Stimulated activated CD4-positive, alpha-beta T cell treated with anti-CD3 and anti-CD28 coated beads, Interleukin-1b, Interleukin-23, amount 100 ng/mL, for 4 hours (primary cell): ENCODE data around the gene PHOSPHO1.
A peak's percentile ranks its signal among the peaks of the same experiment; 100 is the strongest.

ENCODE experiments used
- DNase-seq, 2 donors: peaks; one replicate each; pipeline ENCODE4 v3.0.0-alpha.2; 2020; ENCODE audit warnings: low read depth in 2 of 2

The PHOSPHO1 gene

GRCh38 chr17:49218941-49219913 is 11.4 kb downstream of the PHOSPHO1 start:
- DNase-seq: no peak

- peak in 1 of 2 donors; percentile 39 for DNase-seq
Measured at GRCh38 chr17:49217651-49218413, 12.8 kb downstream of the PHOSPHO1 start.

GRCh38 chr17:49216953-49217650 is 13.5 kb downstream of the PHOSPHO1 start:
- DNase-seq: no peak

GRCh38 chr17:49216482-49216881 is 14.1 kb downstream of the PHOSPHO1 start:
- DNase-seq: no peak

GRCh38 chr17:49214676-49215360 is 15.8 kb downstream of the PHOSPHO1 start:
- DNase-seq: no peak

GRCh38 chr17:49213847-49214246 is 16.7 kb downstream of the PHOSPHO1 start:
- no peak for DNase-seq

- DNase-seq: no peak
Measured at GRCh38 chr17:49213399-49213798, 17.2 kb downstream of the PHOSPHO1 start.

GRCh38 chr17:49210158-49211029 is 20.2 kb downstream of the PHOSPHO1 start, which contains the start of the genes ABI3 and GNGT2:
Gene ABI3 (plus strand): TSS chr17:49210707. CDS start chr17:49210725, 18 bp downstream.
Gene GNGT2 (minus strand): TSS chr17:49210574. CDS start chr17:49207422, 3,152 bp downstream.
- peak; percentile 47 to 51 for DNase-seq

- no peak for DNase-seq
Measured at GRCh38 chr17:49209061-49209571, 21.5 kb downstream of the PHOSPHO1 start.

GRCh38 chr17:49204516-49204915 is 26.1 kb downstream of the PHOSPHO1 start:
- DNase-seq: no peak

- no peak for DNase-seq
Measured at GRCh38 chr17:49203796-49204195, 26.8 kb downstream of the PHOSPHO1 start.

- DNase-seq: no peak
Measured at GRCh38 chr17:49201481-49201927, 29.1 kb downstream of the PHOSPHO1 start.

- no peak for DNase-seq
Measured at GRCh38 chr17:49200423-49201083, 30.0 kb downstream of the PHOSPHO1 start.

GRCh38 chr17:49198211-49198610 is 32.4 kb downstream of the PHOSPHO1 start:
- no peak for DNase-seq

- no peak for DNase-seq
Measured at GRCh38 chr17:49197346-49197998, 33.1 kb downstream of the PHOSPHO1 start.

- DNase-seq: no peak
Measured at GRCh38 chr17:49196520-49196919, 34.1 kb downstream of the PHOSPHO1 start.

- no peak for DNase-seq
Measured at GRCh38 chr17:49195751-49196150, 34.8 kb downstream of the PHOSPHO1 start.

GRCh38 chr17:49194297-49194607 is 36.3 kb downstream of the PHOSPHO1 start:
- no peak for DNase-seq
